WTC11 (cell line): Measurements from ENCODE around the gene PDSS2. TPM values are rescaled to one million over a fixed set of nuclear protein-coding genes. Genes with fewer than 3 reads are reported as not detected.

Experiments
- ATAC-seq: fragments of 200-7000 bp; cut with Tn5 transposase; 2 replicates; pipeline ENCODE4 v1.10.0; 2021; ENCODE audit warnings: mild to moderate bottlenecking, moderate library complexity
- CTCF ChIA-PET: fragments of 300-600 bp; sonication (Branson Sonifier 250); formaldehyde crosslinking; loops from one replicate; lab custom pipeline; 2021; ENCODE audit warnings: antibody characterized with exemption; lab: Charles Lee
- POLR2A ChIA-PET: fragments of 350-600 bp; sonication (Branson Sonifier 250); formaldehyde crosslinking; loops from one replicate; lab custom pipeline; 2021; ENCODE audit warnings: antibody characterized with exemption; lab: Charles Lee
- DNase-seq: peaks from one replicate; pipeline ENCODE4 v3.0.0; 2021; ENCODE audit warnings: low spot score
- H3K27ac Mint-ChIP-seq: 2 replicates; pipeline ENCODE4 v1.8.0; 2021; ENCODE audit warnings: mixed read lengths
- H3K27me3 Mint-ChIP-seq: 2 replicates; pipeline ENCODE4 v1.8.0; 2021; ENCODE audit warnings: low read depth, mild to moderate bottlenecking, moderate library complexity, mixed read lengths
- H3K36me3 Mint-ChIP-seq: 2 replicates; pipeline ENCODE4 v1.8.0; 2021; ENCODE audit warnings: mixed read lengths
- H3K4me1 Mint-ChIP-seq: 2 replicates; pipeline ENCODE4 v1.8.0; 2022; ENCODE audit warnings: mixed read lengths
- H3K4me3 Mint-ChIP-seq: 2 replicates; pipeline ENCODE4 v1.8.0; 2021; ENCODE audit warnings: mild to moderate bottlenecking, moderate library complexity, mixed read lengths
- H3K9me3 Mint-ChIP-seq: 2 replicates; pipeline ENCODE4 v1.8.0; 2021; ENCODE audit warnings: mixed read lengths
- CBFB ChIP-seq: sonication (generic); formaldehyde crosslinking; IDR thresholded peaks from 2 replicates; pipeline ENCODE4 v1.8.1; 2022; ENCODE audit warnings: mild to moderate bottlenecking, low read depth, missing genetic modification reagents
- ETV6 ChIP-seq: sonication (generic); formaldehyde crosslinking; IDR thresholded peaks from 2 replicates; pipeline ENCODE4 v1.8.1; 2022; ENCODE audit warnings: mild to moderate bottlenecking, missing genetic modification reagents
- NFYB ChIP-seq: sonication (generic); formaldehyde crosslinking; conservative IDR thresholded peaks from 2 replicates; pipeline ENCODE4 v1.8.0; 2022; ENCODE audit warnings: low read depth, missing genetic modification reagents
- NR3C1 ChIP-seq: sonication (generic); formaldehyde crosslinking; conservative IDR thresholded peaks from 2 replicates; pipeline ENCODE4 v1.8.1; 2023; ENCODE audit warnings: low read depth, mild to moderate bottlenecking, missing genetic modification reagents
- OVOL2 ChIP-seq: fragments of 250-450 bp; sonication (Bioruptor Pico); IDR thresholded peaks from 2 replicates; pipeline ENCODE4 v1.9.0; 2021; ENCODE audit warnings: mild to moderate bottlenecking, borderline replicate concordance
- SMAD4 ChIP-seq: sonication (generic); formaldehyde crosslinking; IDR thresholded peaks from 2 replicates; pipeline ENCODE4 v1.8.0; 2022; ENCODE audit warnings: mild to moderate bottlenecking, missing genetic modification reagents
- TEAD1 ChIP-seq: sonication (generic); formaldehyde crosslinking; IDR thresholded peaks from 2 replicates; pipeline ENCODE4 v1.8.0; 2022; ENCODE audit warnings: mild to moderate bottlenecking, missing genetic modification reagents
- ZNF263 ChIP-seq: sonication (generic); formaldehyde crosslinking; IDR thresholded peaks from 2 replicates; pipeline ENCODE4 v1.8.1; 2022; ENCODE audit warnings: low read depth, mild to moderate bottlenecking, moderate library complexity, missing genetic modification reagents
- total RNA-seq: library from RNA; stranded (reverse); gene quantifications from 3 replicates; pipeline ENCODE4 v1.2.3, GENCODE V29; 2021
- TF ChIP-seq, protein P1 (sequence below): sonication (generic); formaldehyde crosslinking; IDR thresholded peaks from 2 replicates; pipeline ENCODE4 v1.8.0; 2023; ENCODE audit warnings: missing genetic modification reagents, mild to moderate bottlenecking, borderline replicate concordance
- TF ChIP-seq, protein P2 (sequence below): sonication (generic); formaldehyde crosslinking; IDR thresholded peaks from 2 replicates; pipeline ENCODE4 v1.8.0; 2023; ENCODE audit warnings: missing genetic modification reagents
- TF ChIP-seq, protein P3 (sequence below): fragments of 250-450 bp; sonication (Bioruptor Pico); IDR thresholded peaks from 2 replicates; pipeline ENCODE4 v1.9.0; 2021; ENCODE audit warnings: moderate library complexity, mild to moderate bottlenecking, inconsistent platforms, borderline replicate concordance
- TF ChIP-seq, protein P4 (sequence below): fragments of 250-450 bp; sonication (Bioruptor Pico); IDR thresholded peaks from 2 replicates; pipeline ENCODE4 v2.1.2; 2022; ENCODE audit warnings: mild to moderate bottlenecking, moderate library complexity
- TF ChIP-seq, protein P5 (sequence below): fragments of 250-450 bp; sonication (Bioruptor Pico); IDR thresholded peaks from 2 replicates; pipeline ENCODE4 v1.9.0; 2021; ENCODE audit warnings: mild to moderate bottlenecking

PDSS2 gene
- total RNA-seq, 1 experiment from 2014 or later: 18.3 TPM

DNA sequence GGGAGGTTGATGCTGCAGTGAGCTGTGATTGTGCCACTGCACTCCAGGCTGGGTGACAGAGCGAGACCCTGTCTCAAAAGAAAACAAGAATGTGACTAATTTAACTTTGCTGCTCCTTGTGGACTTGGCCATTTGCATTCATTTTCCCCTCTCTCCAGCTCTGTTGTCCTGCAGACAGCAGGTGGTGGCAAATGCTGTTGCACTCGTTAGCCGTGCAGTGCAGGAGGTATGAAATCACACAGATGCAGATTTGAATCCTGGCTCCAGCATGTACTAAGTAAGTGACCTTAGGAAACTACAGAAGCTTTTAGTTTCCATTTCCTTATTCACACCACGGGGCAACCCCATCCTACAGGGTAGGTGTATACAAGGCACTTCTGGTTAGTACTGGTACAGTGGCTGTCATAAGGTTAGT lies 334.4 kb downstream of the PDSS2 start (continued):
- TF ChIP-seq, protein P1, sequence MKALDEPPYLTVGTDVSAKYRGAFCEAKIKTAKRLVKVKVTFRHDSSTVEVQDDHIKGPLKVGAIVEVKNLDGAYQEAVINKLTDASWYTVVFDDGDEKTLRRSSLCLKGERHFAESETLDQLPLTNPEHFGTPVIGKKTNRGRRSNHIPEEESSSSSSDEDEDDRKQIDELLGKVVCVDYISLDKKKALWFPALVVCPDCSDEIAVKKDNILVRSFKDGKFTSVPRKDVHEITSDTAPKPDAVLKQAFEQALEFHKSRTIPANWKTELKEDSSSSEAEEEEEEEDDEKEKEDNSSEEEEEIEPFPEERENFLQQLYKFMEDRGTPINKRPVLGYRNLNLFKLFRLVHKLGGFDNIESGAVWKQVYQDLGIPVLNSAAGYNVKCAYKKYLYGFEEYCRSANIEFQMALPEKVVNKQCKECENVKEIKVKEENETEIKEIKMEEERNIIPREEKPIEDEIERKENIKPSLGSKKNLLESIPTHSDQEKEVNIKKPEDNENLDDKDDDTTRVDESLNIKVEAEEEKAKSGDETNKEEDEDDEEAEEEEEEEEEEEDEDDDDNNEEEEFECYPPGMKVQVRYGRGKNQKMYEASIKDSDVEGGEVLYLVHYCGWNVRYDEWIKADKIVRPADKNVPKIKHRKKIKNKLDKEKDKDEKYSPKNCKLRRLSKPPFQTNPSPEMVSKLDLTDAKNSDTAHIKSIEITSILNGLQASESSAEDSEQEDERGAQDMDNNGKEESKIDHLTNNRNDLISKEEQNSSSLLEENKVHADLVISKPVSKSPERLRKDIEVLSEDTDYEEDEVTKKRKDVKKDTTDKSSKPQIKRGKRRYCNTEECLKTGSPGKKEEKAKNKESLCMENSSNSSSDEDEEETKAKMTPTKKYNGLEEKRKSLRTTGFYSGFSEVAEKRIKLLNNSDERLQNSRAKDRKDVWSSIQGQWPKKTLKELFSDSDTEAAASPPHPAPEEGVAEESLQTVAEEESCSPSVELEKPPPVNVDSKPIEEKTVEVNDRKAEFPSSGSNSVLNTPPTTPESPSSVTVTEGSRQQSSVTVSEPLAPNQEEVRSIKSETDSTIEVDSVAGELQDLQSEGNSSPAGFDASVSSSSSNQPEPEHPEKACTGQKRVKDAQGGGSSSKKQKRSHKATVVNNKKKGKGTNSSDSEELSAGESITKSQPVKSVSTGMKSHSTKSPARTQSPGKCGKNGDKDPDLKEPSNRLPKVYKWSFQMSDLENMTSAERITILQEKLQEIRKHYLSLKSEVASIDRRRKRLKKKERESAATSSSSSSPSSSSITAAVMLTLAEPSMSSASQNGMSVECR (CRISPR knock-in tag): no peak
- no peak for TF ChIP-seq OVOL2 (CRISPR knock-in tag)
- TF ChIP-seq, protein P2, sequence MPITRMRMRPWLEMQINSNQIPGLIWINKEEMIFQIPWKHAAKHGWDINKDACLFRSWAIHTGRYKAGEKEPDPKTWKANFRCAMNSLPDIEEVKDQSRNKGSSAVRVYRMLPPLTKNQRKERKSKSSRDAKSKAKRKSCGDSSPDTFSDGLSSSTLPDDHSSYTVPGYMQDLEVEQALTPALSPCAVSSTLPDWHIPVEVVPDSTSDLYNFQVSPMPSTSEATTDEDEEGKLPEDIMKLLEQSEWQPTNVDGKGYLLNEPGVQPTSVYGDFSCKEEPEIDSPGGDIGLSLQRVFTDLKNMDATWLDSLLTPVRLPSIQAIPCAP (CRISPR knock-in tag): no peak

DNA sequence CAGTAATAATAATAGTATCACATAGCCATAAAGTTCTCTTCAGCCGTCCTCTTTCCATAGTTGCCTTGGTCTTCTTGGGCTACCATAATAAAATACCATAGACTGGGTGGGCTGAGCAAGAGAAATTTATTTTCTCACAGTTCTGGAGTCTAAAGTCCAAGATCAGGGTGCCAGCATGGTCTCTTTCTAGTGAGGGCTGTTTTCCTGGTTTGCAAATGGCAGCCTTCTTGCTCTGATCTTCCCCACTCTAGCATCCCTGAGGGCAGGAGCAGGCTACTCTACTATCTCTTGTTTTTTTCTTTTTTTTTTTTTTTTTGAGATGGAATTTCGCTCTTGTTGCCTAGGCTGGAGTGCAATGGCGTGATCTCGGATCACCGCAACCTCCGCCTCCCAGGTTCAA lies 335.9 kb downstream of the PDSS2 start:
- Mint-ChIP-seq H3K27ac (no peak overlapping the region), H3K9me3 (no peaks in the 10 kb centered on the region), H3K27me3 (no peaks in the 10 kb centered on the region), H3K4me1 (peaks cover 59% of the 10 kb centered on the region), H3K36me3 (no peaks in the 10 kb centered on the region), H3K4me3 (no peak overlapping the region)
- CTCF ChIA-PET: interaction anchor here (0.7 kb wide), 1 partner anchor 124 kb away, joined by 3 read pairs; no protein-coding TSS in a partner anchor
- POLR2A ChIA-PET: no interaction called here
- DNase-seq (no peak), ATAC-seq (no peak)
- TF ChIP-seq CBFB (CRISPR knock-in tag) (no peak), ETV6 (CRISPR knock-in tag) (no peak), TEAD1 (CRISPR knock-in tag) (no peak), SMAD4 (CRISPR knock-in tag) (no peak), NR3C1 (CRISPR knock-in tag) (no peak), ZNF263 (CRISPR knock-in tag) (no peak), NFYB (no peak)
- TF ChIP-seq, protein P3, sequence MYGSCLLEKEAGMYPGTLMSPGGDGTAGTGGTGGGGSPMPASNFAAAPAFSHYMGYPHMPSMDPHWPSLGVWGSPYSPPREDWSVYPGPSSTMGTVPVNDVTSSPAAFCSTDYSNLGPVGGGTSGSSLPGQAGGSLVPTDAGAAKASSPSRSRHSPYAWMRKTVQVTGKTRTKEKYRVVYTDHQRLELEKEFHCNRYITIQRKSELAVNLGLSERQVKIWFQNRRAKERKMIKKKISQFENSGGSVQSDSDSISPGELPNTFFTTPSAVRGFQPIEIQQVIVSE (CRISPR knock-in tag): no peak
- TF ChIP-seq, protein P1 (CRISPR knock-in tag): no peak
- TF ChIP-seq, protein P4, sequence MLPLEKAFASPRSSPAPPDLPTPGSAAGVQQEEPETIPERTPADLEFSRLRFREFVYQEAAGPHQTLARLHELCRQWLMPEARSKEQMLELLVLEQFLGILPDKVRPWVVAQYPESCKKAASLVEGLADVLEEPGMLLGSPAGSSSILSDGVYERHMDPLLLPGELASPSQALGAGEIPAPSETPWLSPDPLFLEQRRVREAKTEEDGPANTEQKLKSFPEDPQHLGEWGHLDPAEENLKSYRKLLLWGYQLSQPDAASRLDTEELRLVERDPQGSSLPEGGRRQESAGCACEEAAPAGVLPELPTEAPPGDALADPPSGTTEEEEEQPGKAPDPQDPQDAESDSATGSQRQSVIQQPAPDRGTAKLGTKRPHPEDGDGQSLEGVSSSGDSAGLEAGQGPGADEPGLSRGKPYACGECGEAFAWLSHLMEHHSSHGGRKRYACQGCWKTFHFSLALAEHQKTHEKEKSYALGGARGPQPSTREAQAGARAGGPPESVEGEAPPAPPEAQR (CRISPR knock-in tag): no peak
- TF ChIP-seq, protein P5, sequence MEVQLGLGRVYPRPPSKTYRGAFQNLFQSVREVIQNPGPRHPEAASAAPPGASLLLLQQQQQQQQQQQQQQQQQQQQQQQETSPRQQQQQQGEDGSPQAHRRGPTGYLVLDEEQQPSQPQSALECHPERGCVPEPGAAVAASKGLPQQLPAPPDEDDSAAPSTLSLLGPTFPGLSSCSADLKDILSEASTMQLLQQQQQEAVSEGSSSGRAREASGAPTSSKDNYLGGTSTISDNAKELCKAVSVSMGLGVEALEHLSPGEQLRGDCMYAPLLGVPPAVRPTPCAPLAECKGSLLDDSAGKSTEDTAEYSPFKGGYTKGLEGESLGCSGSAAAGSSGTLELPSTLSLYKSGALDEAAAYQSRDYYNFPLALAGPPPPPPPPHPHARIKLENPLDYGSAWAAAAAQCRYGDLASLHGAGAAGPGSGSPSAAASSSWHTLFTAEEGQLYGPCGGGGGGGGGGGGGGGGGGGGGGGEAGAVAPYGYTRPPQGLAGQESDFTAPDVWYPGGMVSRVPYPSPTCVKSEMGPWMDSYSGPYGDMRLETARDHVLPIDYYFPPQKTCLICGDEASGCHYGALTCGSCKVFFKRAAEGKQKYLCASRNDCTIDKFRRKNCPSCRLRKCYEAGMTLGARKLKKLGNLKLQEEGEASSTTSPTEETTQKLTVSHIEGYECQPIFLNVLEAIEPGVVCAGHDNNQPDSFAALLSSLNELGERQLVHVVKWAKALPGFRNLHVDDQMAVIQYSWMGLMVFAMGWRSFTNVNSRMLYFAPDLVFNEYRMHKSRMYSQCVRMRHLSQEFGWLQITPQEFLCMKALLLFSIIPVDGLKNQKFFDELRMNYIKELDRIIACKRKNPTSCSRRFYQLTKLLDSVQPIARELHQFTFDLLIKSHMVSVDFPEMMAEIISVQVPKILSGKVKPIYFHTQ (CRISPR knock-in tag): no peak
